GM18951 (cell line): ENCODE measurements around the gene CD93.

Experiments
- POLR2A ChIP-seq: IDR thresholded peaks from 4 replicates; pipeline ENCODE4 v1.6.1; 2011; ENCODE audit warnings: mild to moderate bottlenecking; ENCODE audit not compliant: insufficient read length, insufficient read depth; ENCODE audit errors: extremely low read depth
- in situ Hi-C: fragments of 300-500 bp; cut with MboI; formaldehyde crosslinking; loops from one replicate; pipeline ENCODE4 v1.12.0; 2022; ENCODE audit warnings: low sequenced_read_pairs, mixed read lengths, inconsistent platforms; ENCODE audit not compliant: unreplicated experiment

Gene CD93

DNA sequence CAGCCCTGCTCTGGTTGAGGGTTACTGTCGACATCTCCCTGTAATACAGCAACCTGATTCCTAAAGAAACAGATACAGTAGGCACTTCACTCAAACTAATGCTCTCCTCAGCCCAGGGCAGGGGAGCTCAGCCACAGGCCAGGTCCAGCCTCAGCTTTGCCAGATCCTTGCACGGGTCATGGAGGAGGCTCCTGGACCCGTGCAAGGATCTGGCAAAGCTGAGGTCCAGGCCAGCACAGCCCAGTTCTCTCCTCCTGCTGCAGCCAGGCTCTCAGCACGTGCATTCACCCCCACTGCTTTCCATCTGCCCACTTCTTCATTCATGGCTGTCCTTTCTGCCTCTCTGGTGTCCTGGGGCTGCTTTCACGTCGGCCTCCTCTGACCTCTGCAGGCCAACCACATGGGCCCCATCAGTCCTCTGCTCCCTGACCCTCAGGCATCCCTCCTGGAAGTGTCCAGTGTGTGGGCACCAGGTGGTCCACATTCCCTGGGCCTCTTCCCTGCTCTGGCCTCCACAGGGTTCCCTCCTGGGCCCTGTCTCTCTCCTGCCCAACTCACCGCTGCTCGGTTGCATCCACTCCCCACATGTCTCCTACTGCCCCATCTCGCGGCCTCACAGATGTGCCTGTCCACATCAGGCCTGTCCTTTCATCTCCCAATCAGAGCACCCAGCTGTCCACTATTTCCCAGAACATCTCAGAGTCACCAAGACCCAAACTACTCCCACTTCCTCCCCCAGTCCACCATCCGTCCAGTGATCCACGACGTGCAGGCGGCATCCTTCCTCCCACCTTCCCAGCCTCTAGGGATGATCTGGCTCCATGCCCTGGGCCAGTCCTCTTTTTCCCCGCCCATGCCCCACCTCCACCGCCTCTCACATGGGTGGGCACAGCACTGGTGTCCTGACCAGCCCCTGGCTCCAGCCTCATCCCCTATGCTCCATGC is 11.8 kb upstream of the CD93 start:
- no peak for TF ChIP-seq POLR2A
- in situ Hi-C loops = no loop called here

DNA sequence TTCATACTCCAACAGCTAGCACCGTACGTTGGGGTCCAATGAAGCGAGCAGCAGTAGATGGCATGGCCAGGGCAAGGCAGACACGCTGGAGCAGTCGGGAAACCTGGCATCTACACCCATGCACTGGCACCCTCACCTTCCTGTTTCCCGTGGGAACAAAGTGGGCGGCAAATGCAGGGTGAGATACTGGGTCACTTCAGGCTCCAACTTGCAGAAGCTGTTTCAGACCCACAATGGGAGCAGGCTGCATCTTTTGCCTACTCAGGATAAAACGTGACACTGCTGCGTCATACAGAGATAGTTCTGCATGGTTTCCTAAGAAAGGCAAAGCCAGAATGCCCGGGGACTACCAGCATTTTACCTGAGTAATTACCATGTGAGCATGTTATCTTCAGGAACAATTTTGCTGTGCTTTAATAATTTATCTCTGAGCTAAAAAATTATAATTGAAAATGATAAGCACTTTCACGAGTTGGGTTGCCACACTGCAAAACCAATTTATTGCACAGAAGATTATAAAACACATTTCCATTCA is 10.9 kb upstream of the CD93 start:
- in situ Hi-C loops = no loop called here

DNA sequence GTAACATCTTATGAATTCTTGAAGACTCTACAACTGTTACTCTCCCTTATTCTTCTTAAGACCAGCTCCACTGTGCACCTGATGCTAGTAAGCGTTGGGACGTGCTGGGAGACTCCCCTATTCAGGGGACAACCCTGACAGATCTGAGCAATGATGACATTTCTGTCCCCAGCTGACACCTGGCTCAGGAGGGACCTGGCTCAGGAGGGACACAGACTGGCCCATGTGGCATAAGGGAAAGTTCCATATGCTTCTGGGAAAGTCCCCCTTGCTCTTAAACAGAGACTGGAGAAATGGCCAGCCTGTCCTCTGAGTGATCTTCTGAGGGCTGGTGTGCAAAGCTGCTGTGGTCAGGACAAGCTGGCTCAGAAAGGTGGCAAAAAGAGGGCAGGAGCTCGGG is 10.0 kb upstream of the CD93 start:
- in situ Hi-C loops = no loop called here
- TF ChIP-seq POLR2A = no peak

More for the DNA sequence above, 10.9 kb upstream of the CD93 start:
- TF ChIP-seq POLR2A = no peak

DNA sequence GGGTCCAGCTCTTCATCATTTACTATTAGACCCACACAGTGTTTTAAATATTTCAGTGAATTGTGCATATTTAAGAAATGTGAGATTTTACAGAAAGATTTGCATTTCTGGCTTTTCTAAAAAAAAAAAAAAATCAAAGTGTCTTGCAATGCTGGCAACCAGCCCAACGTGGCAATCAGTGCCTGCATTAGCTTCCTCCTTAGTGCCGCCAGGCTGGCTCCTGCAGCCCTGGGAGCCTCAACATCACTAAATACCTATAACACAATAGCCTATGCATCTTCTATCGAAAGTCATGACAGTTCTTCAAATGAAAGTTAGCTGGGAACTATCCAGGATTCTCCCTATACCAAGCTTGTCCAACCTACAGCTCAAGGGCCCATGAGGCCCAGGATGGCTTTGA is 9.4 kb upstream of the CD93 start:
- TF ChIP-seq POLR2A = no peak
- in situ Hi-C loops = no loop called here

DNA sequence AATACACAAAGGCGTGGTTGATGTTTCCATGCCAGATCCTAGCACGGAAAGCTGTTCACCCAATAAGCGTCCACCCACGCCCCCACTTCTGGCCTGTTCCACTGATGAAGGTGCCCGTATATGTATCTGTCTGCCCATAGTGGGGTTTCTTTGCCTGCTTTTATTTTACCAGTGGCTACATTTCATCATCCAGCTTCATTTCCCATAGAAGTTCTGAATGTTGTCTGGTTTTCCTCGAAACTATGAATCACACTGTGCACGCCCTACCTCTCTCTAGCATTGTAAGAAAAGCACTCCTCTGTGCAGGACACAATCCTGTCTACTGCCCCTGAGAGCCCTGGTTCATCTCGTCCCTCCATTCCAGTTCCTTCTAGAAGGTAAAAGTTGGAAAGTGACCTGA is 8.8 kb upstream of the CD93 start:
- in situ Hi-C loops = no loop called here
- no peak for TF ChIP-seq POLR2A

DNA sequence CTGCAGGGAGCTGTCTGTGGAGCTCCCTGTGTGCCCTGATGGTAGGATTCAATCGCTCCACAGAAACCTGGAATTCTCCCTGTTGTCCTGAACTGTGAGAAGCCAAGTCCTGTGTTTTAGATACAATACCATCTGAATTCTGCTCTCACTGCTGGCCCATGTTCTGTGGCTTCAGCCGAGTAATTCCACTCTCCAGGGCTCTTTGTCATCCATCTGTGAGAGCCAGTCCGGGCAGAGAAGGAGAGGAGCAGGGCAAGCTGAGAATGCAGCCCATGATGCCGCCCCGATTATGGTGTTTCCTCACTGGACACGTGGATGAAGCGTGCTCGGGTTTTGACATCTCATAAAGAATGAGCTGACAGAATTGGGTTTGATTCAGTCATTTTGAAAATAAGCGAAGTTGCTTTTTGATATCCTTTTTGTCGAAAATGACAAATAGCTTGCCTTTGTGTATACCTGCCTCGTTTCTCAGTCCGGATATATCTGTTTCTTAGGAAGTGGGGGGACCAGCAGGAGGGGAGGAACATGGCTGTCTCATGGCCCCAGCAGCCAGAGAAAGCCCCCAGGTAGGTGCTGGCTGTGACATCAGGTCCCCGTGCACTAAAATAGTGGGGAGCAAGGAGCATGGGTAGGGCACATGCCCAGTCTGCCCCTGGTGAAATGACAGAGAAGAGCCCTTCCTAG is 8.2 kb upstream of the CD93 start:
- TF ChIP-seq POLR2A = no peak
- in situ Hi-C loops = no loop called here

DNA sequence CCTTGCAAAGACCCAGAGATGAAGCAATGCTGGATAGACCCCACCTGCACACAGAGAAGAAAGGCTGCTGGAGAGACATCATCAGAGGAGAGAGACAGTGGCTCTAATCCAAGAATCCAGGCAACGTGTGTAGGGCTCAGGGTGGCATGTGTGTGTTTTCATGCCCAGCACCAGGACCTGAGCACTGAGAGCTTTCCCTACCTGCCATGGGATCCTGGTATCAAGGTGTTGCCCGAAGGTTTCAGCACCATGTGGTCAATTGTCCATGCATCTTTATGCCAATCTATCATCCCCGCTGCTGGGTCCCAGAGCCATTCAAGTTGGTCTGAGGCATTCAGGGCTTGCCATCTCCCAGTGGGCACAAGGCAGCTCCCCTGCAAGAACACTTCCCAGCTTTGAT is 7.5 kb upstream of the CD93 start:
- no peak for TF ChIP-seq POLR2A
- in situ Hi-C loops = no loop called here

DNA sequence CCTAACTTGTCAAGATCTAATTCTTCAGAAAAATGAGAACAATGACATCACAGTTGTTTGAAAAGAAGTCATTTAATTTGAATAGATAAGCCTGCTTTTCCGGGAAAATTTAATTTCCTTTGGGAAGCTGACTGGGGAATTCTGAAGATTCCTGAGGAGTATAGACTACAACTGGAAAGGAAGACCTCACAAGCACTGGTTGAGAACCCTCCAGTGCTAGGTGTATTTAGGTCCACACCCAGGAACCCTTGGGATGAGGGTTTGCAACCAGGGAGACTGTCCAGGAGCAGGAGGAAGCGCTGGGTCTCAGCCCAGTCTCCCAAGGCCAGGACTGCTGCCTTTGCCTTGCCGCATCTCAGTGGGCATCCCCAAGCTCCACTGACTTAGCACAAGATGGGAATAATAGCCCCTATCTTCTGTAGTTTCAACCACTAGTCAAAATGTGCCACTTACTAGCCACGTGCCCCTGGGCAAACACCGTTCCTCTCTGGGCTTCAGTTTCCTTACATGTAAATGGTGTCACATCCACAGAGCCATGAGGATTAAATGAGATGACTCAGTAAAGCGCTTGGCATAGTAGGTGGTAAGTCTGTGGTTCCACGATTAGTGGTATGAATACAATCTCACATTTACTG is 6.9 kb upstream of the CD93 start:
- in situ Hi-C loops = no loop called here
- no peak for TF ChIP-seq POLR2A

DNA sequence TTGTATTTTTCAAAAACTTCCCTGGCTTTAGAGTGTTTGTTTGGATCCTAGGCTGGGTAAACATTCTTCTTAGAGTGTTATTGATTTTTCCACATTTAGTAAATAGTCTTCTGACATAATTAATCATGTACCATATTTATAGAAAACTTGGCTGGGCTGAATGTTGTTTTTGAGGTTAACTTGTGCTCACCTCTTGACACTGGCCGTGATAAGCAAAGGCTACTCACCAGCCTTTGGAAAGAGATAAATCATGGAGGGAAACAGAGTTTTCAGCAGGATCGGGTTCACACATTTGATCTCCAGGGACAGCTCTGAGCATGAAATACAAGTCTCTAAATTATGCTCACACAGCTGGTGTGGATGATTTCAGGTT is 6.2 kb upstream of the CD93 start:
- no peak for TF ChIP-seq POLR2A
- in situ Hi-C loops = no loop called here

DNA sequence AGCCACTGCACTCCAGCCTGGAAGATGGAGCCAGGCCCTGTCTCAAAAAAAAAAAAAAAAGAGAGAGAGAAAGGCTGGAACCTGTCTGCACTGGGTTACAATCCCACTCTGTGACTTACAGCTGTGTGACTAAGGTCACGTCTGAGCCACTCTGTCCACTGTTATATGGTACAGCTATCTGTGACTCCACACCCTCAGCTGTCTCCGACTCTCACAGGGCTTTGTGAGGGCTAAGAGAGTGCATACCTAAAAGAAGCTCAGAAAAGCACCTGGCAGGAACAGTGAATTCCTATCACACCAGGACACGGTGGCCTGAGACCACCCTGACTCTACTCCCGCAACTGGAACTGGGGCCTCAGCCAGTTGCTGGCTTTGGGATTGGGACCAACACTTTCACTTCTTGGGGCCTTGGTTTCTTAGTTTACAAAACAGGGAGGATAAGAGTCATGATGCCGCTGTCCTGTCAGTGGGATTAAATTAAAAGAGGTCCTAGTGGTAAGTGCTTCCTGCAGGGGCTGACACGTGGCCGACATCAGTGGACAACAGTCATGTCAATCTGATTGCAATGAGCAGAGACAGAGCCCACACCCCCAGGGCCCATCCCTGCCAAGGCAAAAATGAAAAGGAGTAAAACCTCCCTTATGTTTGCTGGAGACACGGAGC is 5.7 kb upstream of the CD93 start:
- in situ Hi-C loops = no loop called here
- TF ChIP-seq POLR2A = no peak

DNA sequence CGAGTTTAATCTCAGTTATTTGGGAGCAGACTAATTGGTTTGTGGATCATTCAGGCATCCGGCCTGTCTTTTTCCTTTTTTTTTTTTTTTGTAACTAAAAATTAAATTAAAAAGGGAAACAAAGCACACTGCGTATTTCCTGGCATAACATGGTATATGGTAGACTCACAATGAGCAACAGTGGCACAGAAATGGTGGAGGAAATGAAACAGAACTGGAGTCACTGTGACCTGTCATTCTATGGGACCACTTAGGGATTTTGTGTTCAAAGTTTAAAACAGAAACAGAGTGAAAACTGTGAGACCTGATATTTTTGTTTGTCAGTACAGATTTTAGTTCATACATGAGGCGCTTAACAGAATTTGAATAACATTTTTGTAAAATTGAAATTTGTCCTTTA is 4.8 kb upstream of the CD93 start:
- in situ Hi-C loops = no loop called here
- TF ChIP-seq POLR2A = no peak

DNA sequence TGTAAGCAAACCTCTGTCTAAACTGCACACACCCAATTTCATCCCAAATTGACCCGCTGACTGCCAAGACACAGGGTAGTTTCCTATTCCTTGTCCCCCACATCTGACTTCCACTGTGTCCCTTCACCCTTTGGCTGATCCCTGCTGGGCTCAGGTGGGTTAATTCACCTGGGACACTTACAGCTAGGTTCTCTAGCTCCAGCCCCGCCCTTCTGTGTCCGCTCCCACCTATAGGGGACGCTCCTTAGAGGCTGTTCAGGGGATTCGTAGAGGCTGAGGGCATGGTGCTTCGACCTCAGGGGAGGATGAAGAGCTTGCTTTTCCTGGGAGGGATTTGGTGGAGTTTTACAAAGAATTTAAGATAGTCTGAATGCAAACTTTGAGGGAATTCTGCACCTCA is 4.0 kb upstream of the CD93 start:
- in situ Hi-C loops = no loop called here
- TF ChIP-seq POLR2A = no peak

DNA sequence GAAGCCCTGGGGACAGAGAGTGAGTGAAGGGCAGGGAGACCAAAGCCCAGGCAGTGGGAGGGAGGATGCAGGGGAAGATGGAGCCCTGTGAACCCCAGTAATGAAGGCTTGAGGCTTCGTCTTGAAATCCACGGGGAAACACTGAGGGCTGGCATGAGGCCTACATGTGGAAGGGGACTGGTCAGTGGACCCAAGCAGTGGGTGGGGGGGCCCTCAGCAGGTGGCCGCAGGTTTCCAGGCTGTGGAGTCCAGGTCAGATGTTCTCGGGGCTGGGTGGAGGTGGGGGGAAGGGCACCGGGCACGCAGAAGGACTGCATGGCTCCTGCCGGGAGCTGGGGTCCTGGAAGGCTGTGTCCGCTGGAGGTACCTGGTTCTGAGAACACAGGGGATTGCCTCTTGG is 2.7 kb upstream of the CD93 start:
- TF ChIP-seq POLR2A = no peak
- in situ Hi-C loops = no loop called here
